ENCODE measurements around the gene RMDN3. TPM values are rescaled to one million over a fixed set of nuclear protein-coding genes. Genes with fewer than 3 reads are reported as not detected.

RMDN3 gene
- total RNA-seq, 4 donors from 2014 or later = 21.3 to 31.9 (median 26.4) TPM

- Histone ChIP-seq H3K4me3 (no peak overlapping the region), H3K4me1 (no peaks in the 10 kb centered on the region), H3K9me3 (no peaks in the 10 kb centered on the region), H3K36me3 (no peaks in the 10 kb centered on the region), H3K27me3 (no peaks in the 10 kb centered on the region), H3K27ac (no peak overlapping the region)
- TF ChIP-seq CTCF (IDR thresholded peaks at IDR 0.05) (no peak), POLR2A (IDR thresholded peaks at IDR 0.05) (no peak)
- intact Hi-C loops (cut with DNase I) = no loop called here
- 83 to 97% methylated on average over 4 of the region's 4 CpGs for WGBS, 2 donors
- DNase-seq = no peak
These were observed 32.7 kb downstream of the RMDN3 start for GRCh38 chr15:40722354-40722753.

- Histone ChIP-seq H3K9me3 (no peaks in the 10 kb centered on the region), H3K4me3 (no peak overlapping the region), H3K27me3 (no peaks in the 10 kb centered on the region), H3K36me3 (no peaks in the 10 kb centered on the region), H3K4me1 (no peaks in the 10 kb centered on the region), H3K27ac (no peak overlapping the region)
- WGBS, 2 donors = 73 to 83% methylated on average over 1 of the region's 1 CpG
- intact Hi-C loops (cut with DNase I) = no loop called here
- no peak for TF ChIP-seq POLR2A (IDR thresholded peaks at IDR 0.05)
- TF ChIP-seq CTCF (IDR thresholded peaks at IDR 0.05) = no peak
- no peak for DNase-seq
These were observed 33.4 kb downstream of the RMDN3 start for GRCh38 chr15:40721701-40722100.

GRCh38 chr15:40716165-40716564, 38.9 kb downstream of the RMDN3 start:
- no peak for DNase-seq
- 91 to 92% methylated on average over 6 of the region's 6 CpGs for WGBS, 2 donors
- no peaks in the 10 kb centered on the region for H3K9me3 ChIP-seq
- H3K27ac ChIP-seq = no peak overlapping the region
- no peaks in the 10 kb centered on the region for H3K4me1 ChIP-seq
- no peaks in the 10 kb centered on the region for H3K27me3 ChIP-seq
- H3K36me3 ChIP-seq = no peaks in the 10 kb centered on the region
- no peak for TF ChIP-seq POLR2A (IDR thresholded peaks at IDR 0.05)
- no peak for TF ChIP-seq CTCF (IDR thresholded peaks at IDR 0.05)
- intact Hi-C loops (cut with DNase I) = no loop called here
- H3K4me3 ChIP-seq = no peak overlapping the region

GRCh38 chr15:40714144-40714543, 40.9 kb downstream of the RMDN3 start:
- no peak for DNase-seq
- 41 to 91% methylated on average over 2 of the region's 2 CpGs for WGBS, 2 donors
- no peaks in the 10 kb centered on the region for H3K36me3 ChIP-seq
- H3K27ac ChIP-seq = no peak overlapping the region
- H3K4me3 ChIP-seq = no peak overlapping the region
- H3K27me3 ChIP-seq = no peaks in the 10 kb centered on the region
- no peaks in the 10 kb centered on the region for H3K4me1 ChIP-seq
- TF ChIP-seq CTCF (IDR thresholded peaks at IDR 0.05) (no peak), POLR2A (IDR thresholded peaks at IDR 0.05) (no peak)
- H3K9me3 ChIP-seq = no peaks in the 10 kb centered on the region
- intact Hi-C loops (cut with DNase I) = no loop called here

GRCh38 chr15:40706121-40706520, 48.9 kb downstream of the RMDN3 start:
- no peaks in the 10 kb centered on the region for H3K9me3 ChIP-seq
- H3K27ac ChIP-seq = no peak overlapping the region
- no peak for TF ChIP-seq POLR2A (IDR thresholded peaks at IDR 0.05)
- TF ChIP-seq CTCF (IDR thresholded peaks at IDR 0.05) = no peak
- WGBS, 2 donors = 92 to 100% methylated on average over 2 of the region's 2 CpGs
- H3K36me3 ChIP-seq = no peaks in the 10 kb centered on the region
- no peak for DNase-seq
- H3K4me3 ChIP-seq = no peak overlapping the region
- intact Hi-C loops (cut with DNase I) = no loop called here
- no peaks in the 10 kb centered on the region for H3K27me3 ChIP-seq
- H3K4me1 ChIP-seq = no peaks in the 10 kb centered on the region

Data from esophagus squamous epithelium (tissue), 5 donors.